Activated CD8-positive, alpha-beta memory T cell treated with anti-CD3 and anti-CD28 coated beads, Interleukin-2, amount 10 ng/mL, durations not matched to agents 7 days and 5 days (primary cell): ENCODE measurements around the gene STRBP. TPM values are rescaled to one million over a fixed set of nuclear protein-coding genes. Genes with fewer than 3 reads are reported as not detected.
A peak's percentile ranks its signal among the peaks of the same experiment; 100 is the strongest.
"Not testable (repeated sequence)": the region's sequence is repeated elsewhere in the genome, so short reads cannot be mapped to it uniquely, and the experiment has no call there.

ENCODE experiments used
- ATAC-seq: fragments of 150-1000 bp; cut with Tn5 transposase; one replicate; pipeline ENCODE4 v1.10.0; 2021; ENCODE audit warnings: moderate library complexity
- CTCF ChIA-PET: fragments of 350-600 bp; sonication (Branson Sonifier 250); formaldehyde crosslinking; loops from one replicate; lab custom pipeline; 2021; ENCODE audit warnings: antibody characterized with exemption; lab: Charles Lee
- DNase-seq: peaks from one replicate; pipeline ENCODE4 v3.0.0-alpha.2; 2020
- H3K27ac Mint-ChIP-seq: one replicate; pipeline ENCODE4 v1.8.0; 2021; ENCODE audit warnings: mild to moderate bottlenecking, mixed read lengths
- H3K27me3 Mint-ChIP-seq: one replicate; pipeline ENCODE4 v1.8.0; 2021; ENCODE audit warnings: mixed read lengths
- H3K36me3 Mint-ChIP-seq: one replicate; pipeline ENCODE4 v1.8.0; 2021; ENCODE audit warnings: mild to moderate bottlenecking, mixed read lengths
- H3K4me1 Mint-ChIP-seq: one replicate; pipeline ENCODE4 v1.8.0; 2021; ENCODE audit warnings: mixed read lengths
- H3K4me3 Mint-ChIP-seq: one replicate; pipeline ENCODE4 v1.8.0; 2021; ENCODE audit warnings: mild to moderate bottlenecking, moderate library complexity, mixed read lengths
- H3K9me3 Mint-ChIP-seq: one replicate; pipeline ENCODE4 v1.8.0; 2022; ENCODE audit warnings: low read depth, mixed read lengths
- total RNA-seq, 2 experiments: library from RNA; stranded (reverse); gene quantifications; one replicate each; pipeline ENCODE4 v1.2.3, GENCODE V29; 2021

The STRBP gene
- total RNA-seq, 2 experiments from 2014 or later = 19.3 to 27.4 TPM

- DNase-seq (no peak), ATAC-seq (no peak)
- H3K4me1 Mint-ChIP-seq = no peaks in the 10 kb centered on the region
- no peak overlapping the region for H3K27ac Mint-ChIP-seq
- CTCF ChIA-PET = no interaction called here
- H3K36me3 Mint-ChIP-seq = no peaks in the 10 kb centered on the region
- H3K27me3 Mint-ChIP-seq = no peaks in the 10 kb centered on the region
- H3K4me3 Mint-ChIP-seq = no peak overlapping the region
- H3K9me3 Mint-ChIP-seq = no peaks in the 10 kb centered on the region
Measured at GRCh38 chr9:123194023-123194422, 74.4 kb downstream of the STRBP start.

GRCh38 chr9:123191680-123192079 lies 76.7 kb downstream of the STRBP start:
- DNase-seq (no peak), ATAC-seq (no peak)
- H3K4me3 Mint-ChIP-seq = no peak overlapping the region
- H3K36me3 Mint-ChIP-seq = peaks cover 2% of the 10 kb centered on the region
- no peaks in the 10 kb centered on the region for H3K27me3 Mint-ChIP-seq
- peaks cover 2% of the 10 kb centered on the region for H3K9me3 Mint-ChIP-seq
- no peaks in the 10 kb centered on the region for H3K4me1 Mint-ChIP-seq
- CTCF ChIA-PET = no interaction called here
- H3K27ac Mint-ChIP-seq = no peak overlapping the region

- no peak overlapping the region for H3K27ac Mint-ChIP-seq
- peaks cover 2% of the 10 kb centered on the region for H3K9me3 Mint-ChIP-seq
- no peak overlapping the region for H3K4me3 Mint-ChIP-seq
- no peak for ATAC-seq
- DNase-seq = no peak
- no peaks in the 10 kb centered on the region for H3K4me1 Mint-ChIP-seq
- CTCF ChIA-PET = no interaction called here
- no peaks in the 10 kb centered on the region for H3K27me3 Mint-ChIP-seq
- H3K36me3 Mint-ChIP-seq = peaks cover 2% of the 10 kb centered on the region
Measured at GRCh38 chr9:123191260-123191659, 77.1 kb downstream of the STRBP start.

GRCh38 chr9:123187131-123187530 lies 81.3 kb downstream of the STRBP start:
- CTCF ChIA-PET = no interaction called here
- Mint-ChIP-seq H3K36me3 (peaks cover 2% of the 10 kb centered on the region), H3K27ac (no peak overlapping the region), H3K4me1 (no peaks in the 10 kb centered on the region), H3K4me3 (no peak overlapping the region), H3K9me3 (peaks cover 2% of the 10 kb centered on the region), H3K27me3 (no peaks in the 10 kb centered on the region)
- no peak for DNase-seq
- ATAC-seq = no peak

DNA sequence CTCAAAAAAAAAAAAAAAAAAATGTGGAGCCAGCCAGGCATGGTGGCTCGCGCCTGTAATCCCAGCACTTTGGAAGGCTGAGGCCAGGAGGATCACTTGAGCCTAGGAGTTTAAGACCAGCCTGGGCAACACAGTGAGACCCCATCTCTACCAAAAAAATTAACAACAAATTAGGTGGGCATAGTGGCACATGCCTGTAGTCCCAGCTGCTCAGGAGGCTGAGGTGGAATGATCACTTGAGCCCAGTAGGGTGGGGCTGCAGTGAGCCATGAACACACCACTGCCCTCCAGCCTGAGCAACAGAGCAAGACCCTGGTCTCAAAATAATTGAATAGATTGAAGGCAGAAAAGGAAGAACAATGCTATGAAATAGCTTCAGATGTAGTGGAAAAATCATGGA lies 82.4 kb downstream of the STRBP start:
- H3K36me3 Mint-ChIP-seq, H3K27ac Mint-ChIP-seq, DNase-seq, H3K4me3 Mint-ChIP-seq, ATAC-seq, H3K27me3 Mint-ChIP-seq, CTCF ChIA-PET, H3K9me3 Mint-ChIP-seq, H3K4me1 Mint-ChIP-seq: not testable (repeated sequence)

- DNase-seq = no peak
- H3K4me1 Mint-ChIP-seq = peaks cover 7% of the 10 kb centered on the region
- H3K4me3 Mint-ChIP-seq = no peak overlapping the region
- peaks cover 4% of the 10 kb centered on the region for H3K36me3 Mint-ChIP-seq
- H3K27me3 Mint-ChIP-seq = no peaks in the 10 kb centered on the region
- H3K27ac Mint-ChIP-seq = no peak overlapping the region
- no peaks in the 10 kb centered on the region for H3K9me3 Mint-ChIP-seq
- CTCF ChIA-PET = no interaction called here
- ATAC-seq = no peak
Measured at GRCh38 chr9:123176949-123177348, 91.4 kb downstream of the STRBP start.

GRCh38 chr9:123175854-123176629 lies 92.3 kb downstream of the STRBP start:
- Mint-ChIP-seq H3K4me1 (peaks cover 7% of the 10 kb centered on the region), H3K36me3 (peaks cover 4% of the 10 kb centered on the region), H3K9me3 (no peaks in the 10 kb centered on the region), H3K27ac (no peak overlapping the region), H3K27me3 (no peaks in the 10 kb centered on the region), H3K4me3 (no peak overlapping the region)
- CTCF ChIA-PET = no interaction called here
- no peak for DNase-seq
- ATAC-seq = no peak

GRCh38 chr9:123174887-123175518 lies 93.4 kb downstream of the STRBP start:
- H3K4me1 Mint-ChIP-seq = peaks cover 7% of the 10 kb centered on the region
- no peaks in the 10 kb centered on the region for H3K27me3 Mint-ChIP-seq
- no peaks in the 10 kb centered on the region for H3K9me3 Mint-ChIP-seq
- no peak for ATAC-seq
- DNase-seq = no peak
- H3K36me3 Mint-ChIP-seq = peaks cover 4% of the 10 kb centered on the region
- no peak overlapping the region for H3K27ac Mint-ChIP-seq
- CTCF ChIA-PET = no interaction called here
- no peak overlapping the region for H3K4me3 Mint-ChIP-seq

- peaks cover 7% of the 10 kb centered on the region for H3K4me1 Mint-ChIP-seq
- no peaks in the 10 kb centered on the region for H3K9me3 Mint-ChIP-seq
- ATAC-seq (no peak), DNase-seq (no peak)
- no peaks in the 10 kb centered on the region for H3K27me3 Mint-ChIP-seq
- CTCF ChIA-PET = no interaction called here
- H3K27ac Mint-ChIP-seq = no peak overlapping the region
- peaks cover 4% of the 10 kb centered on the region for H3K36me3 Mint-ChIP-seq
- no peak overlapping the region for H3K4me3 Mint-ChIP-seq
Measured at GRCh38 chr9:123174079-123174478, 94.3 kb downstream of the STRBP start.

DNA sequence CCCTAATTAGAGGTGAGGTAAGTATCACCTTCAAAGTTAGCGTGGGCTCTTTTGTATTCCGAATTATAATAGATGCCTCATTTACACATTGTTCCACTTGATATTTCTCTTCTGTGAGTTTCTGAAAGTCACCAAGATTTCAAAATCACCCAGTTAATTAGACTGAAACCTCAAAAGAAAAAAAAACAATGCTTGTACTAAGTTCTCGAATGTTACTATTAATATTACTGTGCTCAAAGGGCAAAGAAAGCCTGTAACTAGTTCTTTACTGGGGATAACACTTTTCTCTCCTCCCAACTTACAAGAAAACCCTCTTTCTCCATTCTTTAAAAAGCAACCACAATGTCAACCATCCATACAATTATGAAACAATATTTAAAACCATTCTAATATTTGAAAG lies 98.5 kb downstream of the STRBP start:
- CTCF ChIA-PET = no interaction called here
- Mint-ChIP-seq H3K4me1 (no peaks in the 10 kb centered on the region), H3K4me3 (no peak overlapping the region), H3K36me3 (no peaks in the 10 kb centered on the region), H3K27ac (no peak overlapping the region), H3K27me3 (no peaks in the 10 kb centered on the region), H3K9me3 (no peaks in the 10 kb centered on the region)
- DNase-seq = no peak
- ATAC-seq = no peak

DNA sequence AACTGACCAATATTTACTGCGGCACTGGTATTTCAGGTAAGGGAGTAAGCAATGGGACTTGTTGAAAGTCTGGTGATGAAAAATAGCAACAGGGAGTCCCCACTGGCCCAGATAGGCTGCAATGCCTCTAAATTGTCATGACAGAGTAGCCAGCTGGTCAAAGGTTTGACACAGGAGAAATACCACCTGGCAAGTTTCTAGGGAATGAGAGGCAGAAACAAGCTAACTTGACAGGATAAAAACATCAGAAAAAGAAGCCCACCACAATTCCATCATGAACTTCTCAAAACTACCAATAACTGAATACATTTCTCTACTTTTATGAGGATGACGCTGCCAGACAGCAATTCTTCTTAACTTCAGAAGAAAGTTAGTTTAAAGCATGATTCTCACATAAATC lies 99.8 kb downstream of the STRBP start:
- Mint-ChIP-seq H3K27ac (no peak overlapping the region), H3K27me3 (no peaks in the 10 kb centered on the region), H3K4me3 (no peak overlapping the region), H3K4me1 (peaks cover 8% of the 10 kb centered on the region), H3K36me3 (no peaks in the 10 kb centered on the region), H3K9me3 (no peaks in the 10 kb centered on the region)
- CTCF ChIA-PET = interaction anchor here (1.1 kb wide), 1 partner anchor 181 kb away, joined by 3 read pairs; no protein-coding TSS in a partner anchor
- no peak for ATAC-seq
- no peak for DNase-seq

GRCh38 chr9:123167474-123167873 lies 100.9 kb downstream of the STRBP start:
- no peaks in the 10 kb centered on the region for H3K27me3 Mint-ChIP-seq
- H3K4me1 Mint-ChIP-seq = peaks cover 8% of the 10 kb centered on the region
- no peak for ATAC-seq
- H3K36me3 Mint-ChIP-seq = no peaks in the 10 kb centered on the region
- no peak overlapping the region for H3K27ac Mint-ChIP-seq
- DNase-seq = no peak
- H3K4me3 Mint-ChIP-seq = no peak overlapping the region
- no peaks in the 10 kb centered on the region for H3K9me3 Mint-ChIP-seq
- CTCF ChIA-PET = interaction anchor here (1.1 kb wide), 1 partner anchor 182 kb away, joined by 3 read pairs; no protein-coding TSS in a partner anchor

- no peak for DNase-seq
- Mint-ChIP-seq H3K27me3 (no peaks in the 10 kb centered on the region), H3K4me3 (no peak overlapping the region), H3K27ac (no peak overlapping the region), H3K9me3 (no peaks in the 10 kb centered on the region), H3K36me3 (no peaks in the 10 kb centered on the region), H3K4me1 (peaks cover 8% of the 10 kb centered on the region)
- ATAC-seq = no peak
- CTCF ChIA-PET = interaction anchor here (0.9 to 1.2 kb wide), 2 partner anchors 18 to 184 kb away, joined by 3 to 4 read pairs; no protein-coding TSS in a partner anchor
Measured at GRCh38 chr9:123165813-123166212, 102.6 kb downstream of the STRBP start.

- H3K9me3 Mint-ChIP-seq = no peaks in the 10 kb centered on the region
- H3K4me1 Mint-ChIP-seq = peaks cover 8% of the 10 kb centered on the region
- H3K4me3 Mint-ChIP-seq = no peak overlapping the region
- DNase-seq (no peak), ATAC-seq (peak; percentile 47)
- no peaks in the 10 kb centered on the region for H3K36me3 Mint-ChIP-seq
- H3K27ac Mint-ChIP-seq = no peak overlapping the region
- no peaks in the 10 kb centered on the region for H3K27me3 Mint-ChIP-seq
- CTCF ChIA-PET = interaction anchor here (1.4 kb wide), 1 partner anchor 17 kb away, joined by 3 read pairs; no protein-coding TSS in a partner anchor
Measured at GRCh38 chr9:123164285-123164684, 104.1 kb downstream of the STRBP start.
